GM18498 (cell line): Measurements from ENCODE around the gene TACC2.
"Not testable (repeated sequence)": the region's sequence is repeated elsewhere in the genome, so short reads cannot be mapped to it uniquely, and the experiment has no call there.

ENCODE experiments used
- ATAC-seq: cut with Tn5 transposase; IDR thresholded peaks from one replicate; pipeline ENCODE4 v1.9.1; 2021; ENCODE audit warnings: mild to moderate bottlenecking, moderate library complexity; ENCODE audit not compliant: unreplicated experiment

Gene TACC2

DNA sequence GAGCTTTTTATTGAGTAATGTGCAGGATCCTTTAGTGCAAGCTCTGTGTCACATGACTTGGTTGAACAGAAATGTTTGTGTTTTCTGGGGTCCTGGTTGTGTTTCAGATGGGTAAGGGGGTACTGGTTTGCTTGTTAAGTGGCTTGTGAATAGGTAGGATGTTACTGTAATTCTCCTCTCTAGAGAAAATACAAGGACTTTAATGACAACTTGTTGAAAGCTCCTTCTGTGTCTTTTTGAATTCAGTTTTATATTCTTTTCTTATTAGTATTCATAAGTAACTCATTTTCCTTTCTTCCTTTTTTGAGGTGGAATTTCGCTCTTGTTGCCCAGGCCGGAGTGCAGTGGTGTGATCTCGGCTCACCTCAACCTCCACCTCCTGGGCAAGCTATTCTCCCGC lies 196.7 kb downstream of the TACC2 start:
- ATAC-seq, result no peak

DNA sequence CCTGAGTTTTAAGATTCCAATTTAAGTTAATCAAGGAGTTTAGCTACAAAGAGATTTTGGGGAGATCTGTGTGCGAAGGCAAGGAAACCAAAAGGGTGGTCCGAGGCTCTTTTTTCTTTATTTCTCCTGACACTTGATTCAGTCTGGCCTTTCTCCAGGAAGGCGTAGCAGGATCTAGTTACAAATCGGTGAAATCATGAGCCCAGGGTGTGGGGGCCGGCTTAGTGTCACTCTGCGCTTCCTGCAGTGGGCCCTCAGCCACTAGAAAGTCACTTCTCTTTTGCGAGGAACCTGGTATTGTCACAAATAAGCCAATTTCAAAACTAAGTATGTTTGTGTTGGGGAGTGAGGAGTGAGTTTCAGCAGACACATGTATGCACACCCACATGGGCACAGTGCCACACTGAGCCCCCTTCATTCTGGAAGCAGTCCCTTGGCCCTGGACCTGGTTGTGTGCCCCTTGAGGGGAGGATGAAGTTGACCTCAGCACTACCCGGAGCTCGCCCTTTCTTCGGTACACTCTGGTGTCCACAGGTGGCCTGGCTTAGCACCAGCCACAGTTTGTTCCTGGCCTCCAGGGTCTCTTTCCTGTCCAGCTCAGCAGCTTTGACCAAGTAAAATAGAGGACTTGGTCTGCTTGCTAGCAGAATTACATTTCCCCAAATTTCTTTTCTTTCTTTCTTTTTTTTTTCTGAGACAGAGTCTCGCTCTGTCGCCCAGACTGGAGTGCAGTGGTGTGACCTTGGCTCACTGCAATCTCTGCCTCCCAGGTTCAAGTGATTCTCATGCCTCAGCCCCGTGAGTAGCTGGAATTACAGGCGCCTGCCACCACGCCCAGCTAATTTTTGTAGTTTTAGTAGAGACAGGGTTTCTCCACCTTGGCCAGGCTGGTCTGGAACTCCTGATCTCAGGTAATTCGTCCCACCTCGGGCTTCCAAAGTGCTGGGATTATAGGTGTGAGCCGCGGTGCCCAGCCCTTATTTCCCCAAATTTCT lies 198.2 kb downstream of the TACC2 start:
- no peak for ATAC-seq

DNA sequence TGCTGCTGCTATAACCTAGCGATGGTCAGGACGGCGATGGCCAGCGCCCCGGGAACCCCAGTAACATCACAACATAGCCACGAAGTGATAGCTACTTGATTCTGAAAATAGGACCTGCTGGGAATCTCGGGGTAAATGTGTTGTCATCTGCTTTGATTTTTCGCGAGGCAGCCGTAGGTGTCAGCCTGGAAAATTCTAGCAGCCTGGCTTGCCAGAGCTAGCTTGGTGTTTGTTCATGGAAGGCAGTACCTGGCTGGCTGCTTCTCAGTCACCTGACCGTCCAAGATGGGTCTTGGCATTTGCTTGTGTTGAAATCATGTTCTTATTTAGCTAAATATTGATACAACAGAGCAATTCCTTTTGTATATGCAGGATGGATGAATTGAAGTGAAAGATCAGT lies 199.7 kb downstream of the TACC2 start:
- ATAC-seq, result no peak

DNA sequence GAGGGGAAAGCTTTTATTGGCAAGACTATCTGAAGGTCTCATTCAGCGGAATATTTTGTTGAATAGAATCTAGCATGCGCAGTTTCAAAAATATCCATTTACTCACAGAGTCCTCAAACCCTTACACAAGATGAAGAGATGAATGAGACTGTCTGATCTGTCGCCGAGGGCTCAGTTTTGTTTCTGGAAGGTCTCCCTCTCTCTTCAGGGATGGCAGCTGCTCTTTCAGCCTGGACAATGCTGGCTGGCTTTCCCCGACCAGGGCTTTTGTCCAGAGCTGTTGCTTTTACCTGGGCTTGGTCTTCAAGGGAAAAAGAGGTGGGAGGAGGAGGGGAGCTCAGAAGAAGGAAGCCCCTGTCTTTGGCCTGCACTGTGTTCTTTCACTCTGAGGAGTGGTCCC lies 200.2 kb downstream of the TACC2 start:
- no peak for ATAC-seq

DNA sequence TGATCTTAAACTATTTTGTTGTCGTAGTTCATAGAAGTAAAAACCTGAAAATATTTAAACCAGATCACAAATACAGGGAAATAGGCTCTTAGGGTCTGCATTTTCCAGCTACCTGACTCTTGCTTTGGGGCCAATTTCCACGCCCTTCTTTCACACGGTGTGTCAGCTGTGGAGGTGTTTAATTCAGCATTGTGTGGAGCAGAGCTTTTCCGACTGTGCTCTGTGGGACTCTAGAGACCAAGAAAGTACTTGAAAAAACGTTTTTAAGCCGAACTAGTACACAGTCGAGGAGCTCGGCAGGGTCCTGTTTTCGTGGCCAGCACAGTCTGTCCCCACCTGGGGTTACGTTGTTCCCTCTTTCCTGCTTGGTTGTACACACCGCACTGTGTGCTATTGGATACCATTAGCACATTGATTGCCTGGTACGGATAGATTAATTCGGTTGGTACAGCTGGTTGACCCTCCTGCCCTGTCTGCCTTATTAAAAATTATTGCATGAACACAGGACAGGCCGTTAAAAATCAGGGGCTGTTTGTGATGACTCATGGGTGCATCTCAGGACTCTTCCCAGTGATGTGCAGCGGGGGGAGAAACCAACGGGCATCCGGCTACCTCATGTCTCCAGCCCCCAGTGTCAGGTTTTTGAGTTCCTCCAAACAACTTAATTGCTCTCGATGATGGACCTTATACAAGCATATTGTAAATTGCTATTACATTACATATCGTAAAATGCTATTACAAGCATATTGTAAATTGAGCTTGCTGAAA lies 201.4 kb downstream of the TACC2 start:
- ATAC-seq, result no peak

DNA sequence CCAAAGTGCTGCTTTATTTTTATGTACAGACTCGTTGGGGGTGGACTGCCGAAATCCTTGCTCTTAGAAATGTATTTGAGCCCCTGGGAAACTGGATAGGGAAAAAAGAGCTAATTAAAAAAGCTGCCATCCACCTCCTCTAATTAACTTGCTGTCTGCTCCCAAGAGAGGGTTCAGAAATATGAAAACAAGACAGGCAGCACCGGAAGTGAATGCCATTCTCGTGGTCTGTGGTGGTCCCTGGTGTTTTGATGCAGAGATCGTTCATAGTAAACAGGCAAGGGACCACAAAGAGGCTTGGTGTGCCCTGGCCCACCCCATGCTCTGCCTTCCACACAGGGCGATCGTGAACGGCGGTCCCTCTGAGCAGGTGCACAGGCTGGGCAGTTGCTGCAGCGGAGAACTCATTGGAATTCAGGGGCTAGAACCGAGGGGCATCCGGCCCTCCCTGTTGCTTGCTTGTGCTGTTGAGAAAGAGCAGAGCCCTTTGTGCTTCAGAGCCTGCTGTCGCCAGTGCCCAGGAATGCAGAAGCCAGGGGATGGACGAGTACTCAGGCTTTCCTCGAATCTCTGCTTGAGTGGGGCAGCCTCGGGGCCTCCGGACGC lies 203.1 kb downstream of the TACC2 start:
- no peak for ATAC-seq

DNA sequence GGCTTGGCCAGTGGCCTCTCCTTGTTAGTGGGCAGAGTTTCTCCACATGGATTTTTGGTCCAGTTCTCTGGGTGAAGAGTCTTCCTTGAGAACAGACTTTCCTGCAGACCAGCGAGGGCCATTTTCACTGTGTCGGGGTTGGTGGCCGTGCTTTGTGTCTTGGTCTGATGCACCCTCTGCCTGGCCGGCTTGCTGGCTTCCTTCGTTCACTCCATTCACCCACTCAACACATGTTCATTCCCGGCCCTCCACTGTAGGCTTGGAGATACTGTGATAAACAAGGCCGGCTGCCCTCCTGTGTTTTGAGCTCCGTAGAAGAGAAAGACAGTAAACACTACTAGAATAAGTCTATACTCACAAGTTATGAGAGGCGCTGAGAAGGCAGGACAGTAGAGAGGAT lies 205.3 kb downstream of the TACC2 start:
- no peak for ATAC-seq

DNA sequence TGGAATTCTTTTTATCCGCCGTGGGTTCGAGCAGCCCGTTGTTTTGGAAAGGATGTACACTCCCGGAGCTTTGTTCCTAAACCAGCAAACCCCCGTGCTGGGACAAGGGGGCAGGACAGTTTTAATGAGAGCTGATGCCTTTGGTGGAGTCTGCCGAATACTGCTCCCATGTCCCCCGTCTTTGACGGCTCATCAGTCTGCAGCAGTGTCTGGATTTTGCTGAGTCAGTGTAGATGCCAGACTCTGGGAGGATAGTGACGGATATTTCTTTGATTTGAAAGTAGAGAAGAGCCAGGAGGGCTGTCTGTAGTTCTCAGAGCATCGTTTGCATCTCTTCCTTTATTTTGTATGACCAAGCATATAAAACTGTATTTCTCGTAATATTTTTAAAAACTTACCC lies 207.3 kb downstream of the TACC2 start:
- ATAC-seq, result no peak

DNA sequence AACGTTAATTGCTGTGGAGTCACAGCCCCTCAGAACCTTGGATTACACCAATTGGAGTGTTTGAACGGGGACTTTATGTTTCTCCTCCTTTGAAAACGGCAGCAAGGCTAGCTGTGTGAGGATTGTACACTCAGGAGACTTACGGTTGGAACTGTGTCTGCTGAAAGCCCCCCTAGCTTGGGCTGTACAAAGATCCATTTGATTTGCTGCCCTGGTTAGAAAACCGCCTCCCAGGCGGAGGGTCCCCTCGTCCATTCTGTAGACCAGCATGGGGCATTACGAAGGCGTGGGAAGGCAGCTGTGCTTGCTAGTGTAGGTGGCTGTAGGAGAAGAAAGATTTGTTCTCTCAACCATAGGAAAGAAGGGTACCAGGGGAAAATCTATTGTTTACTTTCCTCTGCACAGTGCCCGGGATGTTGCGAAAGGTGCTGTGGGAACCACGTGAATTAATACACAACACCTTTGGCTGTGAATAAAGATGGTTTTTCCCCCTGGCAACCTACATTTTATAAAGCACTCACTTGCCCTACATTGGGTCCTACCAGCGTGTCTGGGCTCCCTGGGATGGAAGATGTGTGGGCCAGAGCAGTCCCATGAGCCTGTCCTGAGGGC lies 208.8 kb downstream of the TACC2 start:
- no peak for ATAC-seq

DNA sequence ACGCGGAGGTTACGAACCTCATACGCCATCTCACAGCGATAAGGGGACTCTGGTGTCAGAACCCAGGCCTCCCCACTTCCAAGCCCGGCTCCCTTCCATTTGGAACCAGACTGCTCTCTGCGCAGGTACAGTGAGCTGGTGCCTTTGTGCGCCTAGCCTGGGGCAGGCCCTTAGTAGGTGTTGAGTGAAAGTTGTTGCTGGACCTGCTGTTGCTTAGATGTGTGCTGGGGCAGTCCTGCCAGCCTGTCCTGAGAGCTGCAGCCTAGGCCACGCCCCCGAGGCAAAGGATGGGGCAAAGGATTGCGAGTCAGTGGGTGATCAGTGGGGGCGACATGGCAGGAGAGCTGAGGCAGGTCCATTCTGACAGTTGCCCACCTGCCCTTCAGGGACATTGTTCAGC lies 209.7 kb downstream of the TACC2 start:
- no peak for ATAC-seq

DNA sequence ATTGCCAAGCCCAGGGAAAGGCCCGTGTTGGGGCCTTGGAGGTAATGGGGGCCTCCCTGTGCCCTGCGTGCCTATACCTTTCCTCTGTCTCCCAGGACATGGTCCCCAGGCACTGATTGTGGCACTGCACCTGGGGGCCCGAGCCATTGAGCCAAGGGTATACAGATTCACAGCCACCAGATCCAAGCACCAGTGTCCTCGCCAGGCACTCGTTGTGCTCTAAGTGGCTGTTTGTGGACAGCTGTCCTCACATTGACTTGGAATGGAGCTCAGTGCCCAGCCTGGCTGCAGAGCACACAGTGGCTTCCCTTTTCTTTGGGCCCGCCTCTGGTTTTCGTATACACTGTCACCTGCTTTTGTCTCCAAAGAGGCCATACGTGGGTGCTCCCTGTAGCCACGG lies 210.1 kb downstream of the TACC2 start:
- ATAC-seq, result no peak

DNA sequence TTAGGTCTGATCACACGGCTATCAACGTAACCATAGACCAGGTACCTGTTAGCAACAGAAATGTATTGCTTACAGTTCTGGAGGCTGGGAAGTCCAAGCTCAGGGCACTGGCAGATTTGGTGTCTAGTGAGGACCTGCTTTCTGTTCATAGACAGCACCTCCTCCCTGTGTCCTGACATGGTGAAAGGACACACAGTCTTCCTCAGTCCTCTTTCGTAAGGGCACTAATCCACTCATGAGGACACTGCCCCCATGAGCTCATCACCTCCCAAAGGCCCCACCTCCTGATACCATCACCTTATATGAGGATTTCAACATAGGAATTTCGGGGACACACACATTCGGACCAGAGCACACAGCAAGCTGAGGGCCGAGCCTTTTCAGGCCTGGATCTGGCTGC lies 210.7 kb downstream of the TACC2 start:
- ATAC-seq, result no peak

DNA sequence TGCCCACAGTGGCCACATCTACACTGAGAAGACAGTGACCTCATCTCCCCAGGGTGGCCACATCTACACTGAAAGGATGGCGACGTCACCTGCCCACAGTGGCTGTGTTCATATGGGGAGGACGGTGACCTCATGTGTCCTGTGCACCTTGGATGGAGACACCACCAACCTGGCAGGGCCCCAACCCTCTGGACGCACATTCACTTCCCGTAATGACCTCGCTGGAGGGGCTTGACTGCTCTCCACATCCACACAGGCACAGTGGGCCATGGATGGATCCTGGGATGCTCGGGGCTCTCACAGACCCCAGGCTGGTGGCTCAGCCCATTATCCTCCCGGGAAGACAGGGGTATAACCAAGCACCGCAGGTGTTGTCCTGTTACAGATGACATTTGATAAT lies 212.4 kb downstream of the TACC2 start:
- no peak for ATAC-seq

DNA sequence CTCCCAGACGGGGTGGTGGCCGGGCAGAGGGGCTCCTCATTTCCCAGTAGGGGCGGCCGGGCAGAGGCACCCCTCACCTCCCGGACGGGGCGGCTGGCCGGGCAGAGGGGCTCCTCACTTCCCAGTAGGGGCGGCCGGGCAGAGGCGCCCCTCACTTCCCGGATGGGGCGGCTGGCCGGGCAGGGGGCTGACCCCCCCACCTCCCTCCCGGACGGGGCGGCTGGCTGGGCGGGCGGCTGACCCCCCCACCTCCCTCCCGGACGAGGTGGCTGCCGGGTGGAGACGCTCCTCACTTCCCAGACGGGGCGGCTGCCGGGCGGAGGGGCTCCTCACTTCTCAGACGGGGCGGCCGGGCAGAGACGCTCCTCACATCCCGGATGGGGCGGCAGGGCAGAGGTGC lies 214.2 kb downstream of the TACC2 start:
- ATAC-seq, result not testable (repeated sequence)

DNA sequence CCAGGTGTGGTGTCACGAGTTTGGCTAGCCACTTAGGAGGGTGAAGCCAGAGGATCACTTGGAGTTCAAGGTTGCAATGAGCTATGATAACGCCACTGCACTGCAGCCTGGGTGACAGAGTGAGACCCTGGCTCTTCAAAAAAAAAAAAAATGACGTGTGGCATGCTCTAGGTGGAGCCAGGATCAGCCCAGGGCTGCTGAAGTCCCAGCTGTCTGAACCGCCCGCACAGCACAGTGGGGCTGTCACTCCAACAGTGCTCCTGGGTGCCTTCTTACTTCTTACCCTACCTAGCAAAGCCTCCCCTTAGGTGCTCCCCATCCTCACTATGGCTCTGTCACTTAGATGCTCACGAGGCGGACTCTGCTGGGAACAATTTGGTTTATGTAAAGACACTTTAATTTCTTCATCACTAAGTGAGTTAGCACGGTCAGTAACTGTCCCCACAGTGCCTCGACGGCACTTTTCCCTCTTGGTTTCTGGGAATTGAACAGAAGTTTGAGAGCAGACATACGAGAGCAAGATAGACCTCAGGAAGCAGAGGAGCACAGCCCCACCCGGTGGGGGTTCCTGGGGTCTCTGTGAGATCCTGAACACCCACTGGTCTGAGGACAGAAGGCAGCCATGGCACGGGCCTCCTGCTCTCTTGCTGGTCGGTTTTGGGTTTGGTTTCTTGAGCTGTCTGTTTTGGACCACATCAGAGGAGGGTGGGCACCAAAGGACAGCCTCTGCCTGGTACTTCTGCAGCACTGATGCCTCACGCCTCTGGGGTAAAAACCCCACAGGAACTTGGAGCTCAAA lies 215.9 kb downstream of the TACC2 start:
- ATAC-seq, result no peak

DNA sequence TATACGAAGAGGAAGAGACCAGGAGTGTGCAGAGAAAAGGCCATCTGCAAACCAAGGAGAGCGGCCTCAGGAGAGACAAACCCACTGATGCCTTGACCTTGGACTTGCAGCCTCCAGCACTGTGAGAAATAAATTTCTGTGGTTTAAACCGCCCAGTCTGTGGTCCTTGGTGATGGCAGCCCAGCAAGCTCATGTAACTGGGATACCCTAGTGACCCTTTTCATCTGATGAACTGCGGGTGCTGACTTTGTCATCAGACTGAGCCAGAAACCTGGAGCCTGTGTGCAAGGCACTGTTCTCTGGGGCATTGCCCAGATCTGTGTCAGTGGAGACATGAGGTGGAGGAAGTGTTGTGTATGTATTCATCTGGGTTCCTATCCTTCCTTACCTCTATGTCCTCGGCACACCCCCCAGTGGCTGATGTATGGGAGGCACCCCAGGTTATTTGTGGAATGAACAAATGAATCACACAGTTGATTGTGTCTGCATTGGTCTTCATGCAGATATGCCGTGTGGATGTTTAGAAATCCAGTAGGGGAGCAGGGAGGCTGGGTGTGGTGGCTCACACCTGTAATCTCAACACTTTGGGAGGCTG lies 217.6 kb downstream of the TACC2 start:
- ATAC-seq, result no peak

DNA sequence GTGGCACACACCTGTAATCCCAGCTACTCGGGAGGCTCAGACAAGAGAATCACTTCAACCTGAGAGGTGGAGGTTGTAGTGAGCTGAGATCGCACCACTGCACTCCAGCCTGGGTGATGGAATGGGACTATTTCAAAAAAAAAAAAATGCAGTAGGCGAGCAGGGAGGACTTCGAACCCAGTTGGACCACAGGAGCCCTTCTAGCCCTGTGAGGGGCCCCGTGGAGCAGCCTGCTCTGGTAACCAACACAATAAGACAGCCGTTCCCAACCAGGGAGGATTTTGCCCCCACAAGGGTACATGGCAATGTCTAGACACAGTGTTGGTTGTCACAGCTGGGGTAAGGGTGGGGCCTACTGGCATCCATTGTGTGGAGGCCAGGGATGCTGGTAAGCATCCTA lies 218.2 kb downstream of the TACC2 start:
- no peak for ATAC-seq

DNA sequence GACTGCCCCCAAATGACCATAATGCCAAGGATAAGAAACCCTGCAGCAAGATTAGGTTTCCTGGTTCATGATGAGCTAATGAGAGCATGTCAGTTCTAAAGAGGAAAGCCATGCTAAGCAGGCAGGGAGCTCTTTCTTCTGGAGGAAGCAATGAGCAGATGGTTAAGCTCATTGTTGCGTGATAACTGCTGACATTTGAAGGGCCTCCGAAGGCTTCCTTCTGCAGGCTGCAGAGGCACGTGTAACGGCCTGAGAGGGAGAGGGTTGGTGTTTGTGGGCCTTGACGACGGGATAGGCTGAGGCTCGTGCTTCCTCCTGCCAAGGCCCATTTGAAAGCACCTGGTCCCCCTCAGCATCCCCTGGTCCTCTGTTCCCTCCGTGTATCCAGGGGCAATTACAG lies 218.6 kb downstream of the TACC2 start:
- no peak for ATAC-seq

DNA sequence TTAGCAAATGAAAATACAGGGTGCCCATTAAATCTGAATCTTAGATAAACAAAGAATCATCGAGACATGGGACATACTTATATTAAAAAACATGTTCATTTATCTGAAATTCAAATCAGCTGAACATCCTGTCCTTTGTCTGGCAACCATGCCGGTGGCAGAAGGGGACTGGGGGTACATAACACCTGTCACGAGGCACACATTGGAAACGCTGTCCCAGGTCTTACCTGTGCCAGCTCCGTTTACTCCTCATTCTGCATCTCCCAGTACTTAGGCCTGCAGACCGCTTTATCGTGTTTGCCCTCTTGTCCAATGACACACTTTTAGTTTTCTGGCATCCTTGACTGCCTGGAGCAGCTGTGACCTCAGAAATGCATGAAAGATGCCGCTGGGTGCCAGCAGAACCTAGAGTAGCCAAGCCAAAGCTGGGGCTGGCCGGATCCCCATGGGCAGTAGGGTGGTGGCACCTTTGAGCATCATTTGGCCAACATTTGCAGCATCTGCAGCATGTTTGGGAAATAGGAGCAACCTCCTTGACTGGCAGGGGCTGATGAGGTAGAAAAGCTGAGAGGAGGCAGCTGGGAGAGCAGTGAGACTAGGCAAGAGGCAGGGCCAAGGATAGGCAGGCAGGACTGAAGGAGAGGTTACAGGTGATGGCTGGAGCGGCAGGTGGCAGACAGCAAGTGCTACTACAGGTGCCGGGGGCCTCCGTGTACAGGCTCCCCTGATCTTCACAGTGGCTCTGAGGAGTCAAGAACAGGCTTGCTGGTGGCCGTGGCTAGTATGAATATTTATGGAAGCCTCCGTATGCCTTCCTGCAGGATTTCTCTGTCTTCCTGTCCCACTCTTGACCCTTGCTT lies 219.8 kb downstream of the TACC2 start:
- ATAC-seq, result no peak
